ENCODE data around the gene INPP5J.
A peak's percentile ranks its signal among the peaks of the same experiment; 100 is the strongest.
"Not testable (repeated sequence)": the region's sequence is repeated elsewhere in the genome, so short reads cannot be mapped to it uniquely, and the experiment has no call there.

INPP5J gene

DNA sequence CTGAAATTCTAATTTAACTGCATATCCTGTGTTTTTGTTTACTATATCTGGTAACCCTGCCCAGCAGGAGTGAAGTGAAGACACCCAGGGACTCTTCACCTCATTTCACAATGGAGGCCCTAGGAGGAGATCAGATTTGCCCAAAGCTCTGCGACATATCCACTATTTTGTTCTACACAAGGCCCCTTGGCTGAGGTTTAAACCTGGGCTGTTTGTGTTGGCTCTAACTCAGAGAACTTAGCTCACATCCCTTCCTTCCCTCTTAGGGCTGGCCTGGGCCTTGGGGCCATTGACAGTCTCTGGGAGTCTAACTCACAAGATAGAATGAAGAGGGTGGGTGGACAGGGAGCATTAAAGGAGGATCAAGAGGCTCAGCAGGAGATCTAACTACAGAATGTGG is 25.7 kb downstream of the INPP5J start:
- DNase-seq (ENCODE audit: low read depth) = no peak

DNA sequence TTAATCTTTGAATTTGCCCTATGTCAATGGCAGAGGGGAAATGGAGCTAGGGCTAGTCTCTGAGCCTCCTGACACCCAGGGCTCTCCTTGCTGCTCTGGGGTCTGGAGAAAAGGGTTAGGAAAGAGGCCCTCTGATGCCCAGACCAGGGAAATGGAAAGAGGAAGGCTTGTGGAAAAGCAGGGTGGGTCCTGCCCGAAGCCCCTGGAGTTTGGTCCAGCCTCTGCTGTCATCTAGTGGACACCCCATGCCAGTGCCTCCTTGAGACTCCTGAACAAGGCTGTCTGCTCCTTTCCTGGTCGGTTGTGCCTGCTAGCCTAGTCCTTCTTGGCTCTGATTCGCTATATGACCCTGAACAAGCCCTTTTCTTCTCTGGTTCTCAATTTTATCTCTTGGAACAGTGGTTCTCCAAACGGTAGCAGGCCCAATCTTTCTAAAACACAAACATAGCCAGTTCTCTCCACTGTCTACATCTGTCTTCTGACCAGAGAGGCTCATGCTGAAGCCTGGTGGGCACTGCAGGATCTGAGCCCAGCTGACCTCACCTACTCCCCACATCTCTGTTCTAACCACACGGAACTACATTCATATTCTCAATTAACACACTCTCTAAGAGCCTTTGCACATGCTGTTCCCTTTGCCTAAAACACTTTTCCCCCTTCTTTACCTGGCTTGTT is 26.3 kb downstream of the INPP5J start:
- peak; percentile 68 for DNase-seq (ENCODE audit: low read depth)

DNA sequence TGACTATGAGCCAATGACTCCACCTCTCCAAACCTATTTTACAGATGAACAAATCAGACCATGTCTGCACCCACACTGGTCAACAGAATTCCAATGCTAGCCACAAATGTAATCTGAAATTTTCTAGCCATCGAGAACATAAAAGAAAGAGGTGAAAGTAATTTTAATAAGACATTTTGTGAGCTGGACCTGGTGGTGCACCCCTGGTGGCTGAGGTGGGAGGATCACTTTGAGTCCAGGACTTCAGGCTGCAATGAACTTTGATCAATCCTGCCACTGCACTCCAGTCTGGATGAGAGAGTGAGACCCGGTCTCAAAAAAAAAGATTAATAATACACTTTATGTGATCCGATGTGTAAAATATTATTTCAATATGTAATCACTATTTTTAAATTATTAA is 27.8 kb downstream of the INPP5J start:
- DNase-seq (ENCODE audit: low read depth) = no peak

DNA sequence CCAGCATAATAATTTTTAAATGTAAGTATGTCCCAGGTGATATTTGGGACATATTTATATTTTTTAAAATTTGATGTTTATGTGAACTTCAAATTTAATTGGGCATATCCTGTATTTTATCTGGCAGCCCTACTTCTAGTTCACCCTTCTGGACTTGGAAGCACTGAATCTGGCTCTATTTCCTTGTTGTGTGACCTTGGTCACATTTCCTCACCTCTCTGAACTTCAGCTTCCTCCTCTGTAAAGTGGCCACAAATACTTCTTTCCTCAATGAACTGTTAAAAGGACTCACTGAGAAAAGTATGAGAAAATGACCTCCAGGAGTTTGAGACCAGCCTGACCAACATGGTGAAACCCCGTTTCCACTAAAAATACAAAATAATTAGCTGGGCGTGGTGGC is 29.1 kb downstream of the INPP5J start:
- DNase-seq (ENCODE audit: low read depth) = no peak

DNA sequence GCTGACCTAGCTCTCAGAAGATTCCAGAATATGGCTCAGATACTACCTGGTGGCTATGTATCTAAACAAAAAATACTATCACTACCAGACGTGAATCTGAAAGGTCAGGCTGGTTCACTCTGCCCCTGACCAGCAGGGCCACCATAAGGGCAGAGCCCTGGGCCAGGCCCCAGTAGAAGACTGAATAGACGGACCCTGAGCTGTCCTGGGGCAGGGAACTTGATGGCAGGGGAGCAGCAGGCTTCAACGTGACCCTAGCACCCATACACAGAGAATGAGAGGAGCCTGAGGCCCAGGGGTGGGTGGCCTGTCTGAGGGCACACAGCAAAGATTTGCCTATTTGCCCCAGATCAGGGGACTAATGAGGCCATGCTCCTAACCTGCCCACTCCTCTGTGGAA is 30.6 kb downstream of the INPP5J start:
- DNase-seq (ENCODE audit: low read depth) = no peak

DNA sequence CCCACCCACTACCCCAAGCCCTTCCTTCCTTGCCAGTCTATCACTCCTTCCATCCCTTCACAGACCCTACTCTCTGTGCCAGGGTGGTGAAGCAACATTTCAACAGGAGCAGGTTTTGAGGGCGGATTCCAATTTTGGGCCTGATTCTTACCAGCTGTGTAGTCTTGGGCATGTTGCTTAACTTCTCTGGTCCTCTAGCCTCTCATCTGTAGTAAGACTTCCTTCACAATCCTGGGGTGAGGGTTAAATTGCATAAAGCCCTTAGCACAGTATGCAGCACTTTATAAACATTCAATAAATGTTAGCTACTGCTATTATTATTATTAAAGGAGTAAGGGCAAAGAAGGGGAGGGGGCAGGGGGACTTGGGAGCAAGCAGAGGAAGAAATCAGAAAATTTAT is 32.2 kb downstream of the INPP5J start:
- DNase-seq (ENCODE audit: low read depth) = no peak

DNA sequence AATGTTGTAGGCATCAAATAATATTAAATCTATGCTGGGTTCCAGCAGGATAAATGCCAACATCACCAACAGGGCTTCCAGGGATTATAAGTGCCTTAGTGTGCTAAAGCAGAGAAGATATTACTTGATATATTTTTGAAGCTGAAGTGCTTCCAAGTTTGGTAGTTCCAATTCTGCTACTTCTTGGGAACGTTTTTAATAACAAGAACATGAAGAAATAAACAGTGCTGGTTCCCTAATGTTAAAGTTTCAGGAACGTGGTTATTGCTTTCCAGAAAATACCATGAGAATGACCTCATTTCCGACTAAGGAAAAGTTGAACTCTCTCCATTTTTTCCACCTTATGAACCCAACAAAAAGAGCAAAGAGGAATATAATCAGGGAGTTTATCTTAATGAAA is 32.7 kb downstream of the INPP5J start:
- peak; percentile 48 for DNase-seq (ENCODE audit: low read depth)

DNA sequence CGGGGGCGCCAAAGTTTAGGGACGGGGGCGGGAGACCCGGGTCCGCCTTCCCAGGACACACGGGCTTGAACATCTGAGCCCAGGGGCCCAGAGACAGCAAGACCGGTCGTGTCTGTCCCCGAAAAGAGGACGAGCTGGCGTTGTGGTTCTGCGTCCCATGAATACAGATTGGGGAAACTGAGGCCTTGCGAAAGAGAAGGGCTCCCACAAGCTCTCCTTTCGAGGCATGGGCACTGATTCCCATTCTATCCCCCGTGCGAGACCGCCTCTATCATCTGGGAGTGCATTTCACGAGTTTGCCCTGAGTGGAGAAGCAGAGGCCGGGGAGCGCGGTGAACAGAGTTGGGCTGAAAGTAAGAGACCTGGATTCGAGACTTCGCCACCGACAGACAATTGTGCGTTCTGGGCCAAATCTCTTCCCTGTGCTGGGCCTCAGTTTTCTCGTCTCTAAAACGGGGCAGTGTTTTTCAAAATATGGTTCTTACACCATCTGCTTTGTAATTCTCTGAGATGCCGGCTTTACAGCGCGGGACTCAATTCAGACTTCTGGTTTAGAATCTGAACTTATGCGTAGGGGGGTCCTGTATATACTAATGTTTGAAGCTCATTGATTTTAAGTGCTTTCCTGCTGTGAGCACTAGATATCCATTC is 37.7 kb downstream of the INPP5J start:
- peak; percentile 25 for DNase-seq (ENCODE audit: low read depth)

DNA sequence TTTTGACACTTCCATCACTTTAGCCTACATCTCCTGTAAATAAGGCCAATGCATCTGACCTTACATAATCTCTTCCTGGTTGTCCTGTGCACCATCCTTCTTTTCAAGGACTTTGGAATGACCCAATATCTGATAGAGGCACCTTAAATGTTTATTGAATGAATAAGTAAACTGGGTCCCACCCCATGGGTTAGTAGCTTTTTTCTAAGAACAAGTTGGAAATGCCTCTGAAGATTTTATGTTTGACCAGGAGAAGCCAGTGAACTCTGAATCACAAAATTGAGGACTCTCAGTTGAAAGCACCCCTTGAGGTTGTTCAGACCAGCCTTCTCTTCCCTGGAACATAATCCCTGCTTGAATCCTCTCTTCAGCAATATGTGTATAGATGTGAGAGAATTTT is 38.6 kb downstream of the INPP5J start:
- no peak for DNase-seq (ENCODE audit: low read depth)

DNA sequence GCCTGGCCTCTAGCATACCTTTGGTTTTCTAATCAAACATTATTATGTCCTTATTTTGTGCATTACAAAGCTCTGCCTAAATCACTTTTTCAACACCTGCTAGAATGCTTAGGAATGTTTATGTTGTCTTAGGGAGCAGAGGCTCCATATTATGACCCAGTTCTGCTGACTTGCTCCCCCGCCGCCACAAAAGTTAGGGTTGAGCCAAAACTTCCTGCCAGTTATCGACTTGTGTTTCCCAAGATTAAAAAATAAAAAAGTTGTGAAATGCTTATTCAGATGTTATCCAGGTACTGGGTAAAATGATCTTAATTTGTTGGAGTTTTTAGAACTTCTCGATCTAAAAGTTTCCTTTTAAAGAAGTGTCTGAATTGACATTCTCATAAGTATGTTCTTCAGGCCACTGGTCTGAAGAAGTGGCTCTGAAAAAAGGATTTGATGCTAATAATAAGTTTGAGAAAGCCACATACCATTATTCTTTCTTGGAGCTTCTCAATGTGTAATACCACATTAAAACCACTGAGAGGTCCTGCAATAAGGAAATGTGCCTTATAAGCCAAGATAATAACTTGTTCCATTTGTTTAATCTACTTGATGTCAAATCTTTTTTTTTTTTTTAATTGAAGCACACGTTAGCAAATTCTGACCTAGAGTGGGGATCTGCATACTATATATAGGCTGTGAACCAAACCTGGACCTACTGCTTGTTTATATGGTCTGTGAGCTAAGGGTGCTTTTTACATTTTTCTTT is 39.4 kb downstream of the INPP5J start:
- peak; percentile 20 for DNase-seq (ENCODE audit: low read depth)

DNA sequence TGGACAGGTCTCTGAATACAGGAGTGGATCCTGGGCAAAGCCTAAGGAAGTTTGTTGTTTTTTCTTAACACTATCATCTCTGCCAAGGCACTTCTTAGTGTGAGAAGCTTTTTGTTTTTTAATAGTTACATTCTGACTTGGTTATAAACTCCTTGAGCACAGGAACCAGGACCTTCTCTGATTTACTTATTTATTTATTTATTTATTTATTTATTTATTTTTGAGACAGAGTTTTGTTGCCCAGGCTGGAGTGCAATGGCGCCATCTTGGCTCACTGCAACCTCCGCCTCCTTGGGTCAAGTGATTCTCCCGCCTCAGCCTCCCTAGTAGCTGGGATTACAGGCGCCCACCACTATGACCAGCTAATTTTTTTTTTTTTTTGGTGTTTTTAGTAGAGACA is 48.2 kb downstream of the INPP5J start:
- no peak for DNase-seq (ENCODE audit: low read depth)

DNA sequence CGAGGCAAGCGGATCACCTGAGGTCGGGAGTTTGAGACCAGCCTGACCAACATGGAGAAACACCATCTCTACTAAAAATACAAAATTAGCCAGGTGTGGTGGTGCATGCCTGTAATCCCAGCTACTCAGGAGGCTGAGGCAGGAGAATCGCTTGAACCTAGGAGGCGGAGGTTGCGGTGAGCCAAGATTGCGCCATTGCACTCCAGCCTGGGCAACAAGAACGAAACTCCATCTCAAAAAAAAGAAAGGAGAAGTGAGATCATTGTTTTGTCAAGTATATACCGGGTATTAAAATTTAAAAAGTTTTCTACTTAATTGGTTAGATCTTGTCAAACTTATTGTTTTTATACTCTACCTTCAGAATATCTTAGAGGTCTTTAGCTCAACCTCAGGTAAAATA is 49.0 kb downstream of the INPP5J start:
- DNase-seq (ENCODE audit: low read depth) = not testable (repeated sequence)

DNA sequence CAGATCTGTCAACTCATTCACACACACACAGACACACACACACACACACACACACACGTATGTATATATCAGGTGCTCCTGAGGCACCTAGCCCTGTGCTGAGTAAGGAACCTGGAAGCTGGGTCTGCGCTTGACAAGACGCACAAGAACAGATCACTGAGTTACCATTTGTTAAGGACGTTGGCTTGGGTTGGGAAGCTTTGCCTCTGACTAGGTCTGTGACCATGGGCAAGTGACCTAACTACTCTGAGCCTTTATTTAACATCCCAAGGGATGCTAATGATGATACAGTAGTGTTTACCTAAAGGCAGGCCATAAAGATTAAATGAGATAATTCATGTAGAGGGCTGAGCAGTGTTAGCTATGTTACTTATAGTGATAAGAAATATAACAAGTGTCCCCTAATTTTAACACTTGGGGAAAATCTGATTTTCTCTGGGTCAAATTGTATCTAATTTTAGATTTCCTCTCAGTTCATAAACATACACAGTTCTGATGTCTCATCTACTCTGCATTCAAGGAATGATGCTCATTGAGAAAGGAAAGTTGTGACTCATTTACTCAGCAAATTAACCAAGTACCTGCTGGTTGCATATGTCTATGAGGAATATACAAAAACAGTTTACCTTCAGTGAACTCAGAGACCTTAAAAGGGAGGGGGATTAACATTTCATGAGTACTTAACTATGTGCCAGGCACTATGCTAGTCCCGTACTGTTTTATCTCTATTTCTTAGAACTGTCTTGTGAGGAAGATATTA is 50.8 kb downstream of the INPP5J start:
- peak; percentile 94 for DNase-seq (ENCODE audit: low read depth)

DNA sequence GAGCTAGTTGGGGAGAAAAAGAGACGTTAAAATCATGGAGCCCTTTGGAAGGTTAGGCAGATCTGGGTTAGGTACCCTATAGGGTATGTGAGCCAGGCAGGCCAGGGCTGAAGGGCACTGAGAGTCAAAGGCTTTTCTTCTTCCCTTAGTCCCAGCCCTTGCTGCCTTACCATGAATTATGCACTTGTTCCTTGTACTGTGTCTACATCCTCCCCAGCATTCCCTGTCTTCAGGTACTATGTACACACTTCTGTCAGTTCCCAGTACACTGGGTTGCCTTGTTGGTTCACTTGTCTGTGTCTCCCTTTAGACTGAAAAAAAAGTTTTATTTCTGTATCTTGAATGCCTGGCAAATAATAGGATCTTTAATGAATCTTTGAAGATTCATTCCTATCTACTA is 54.2 kb downstream of the INPP5J start:
- DNase-seq (ENCODE audit: low read depth) = no peak

DNA sequence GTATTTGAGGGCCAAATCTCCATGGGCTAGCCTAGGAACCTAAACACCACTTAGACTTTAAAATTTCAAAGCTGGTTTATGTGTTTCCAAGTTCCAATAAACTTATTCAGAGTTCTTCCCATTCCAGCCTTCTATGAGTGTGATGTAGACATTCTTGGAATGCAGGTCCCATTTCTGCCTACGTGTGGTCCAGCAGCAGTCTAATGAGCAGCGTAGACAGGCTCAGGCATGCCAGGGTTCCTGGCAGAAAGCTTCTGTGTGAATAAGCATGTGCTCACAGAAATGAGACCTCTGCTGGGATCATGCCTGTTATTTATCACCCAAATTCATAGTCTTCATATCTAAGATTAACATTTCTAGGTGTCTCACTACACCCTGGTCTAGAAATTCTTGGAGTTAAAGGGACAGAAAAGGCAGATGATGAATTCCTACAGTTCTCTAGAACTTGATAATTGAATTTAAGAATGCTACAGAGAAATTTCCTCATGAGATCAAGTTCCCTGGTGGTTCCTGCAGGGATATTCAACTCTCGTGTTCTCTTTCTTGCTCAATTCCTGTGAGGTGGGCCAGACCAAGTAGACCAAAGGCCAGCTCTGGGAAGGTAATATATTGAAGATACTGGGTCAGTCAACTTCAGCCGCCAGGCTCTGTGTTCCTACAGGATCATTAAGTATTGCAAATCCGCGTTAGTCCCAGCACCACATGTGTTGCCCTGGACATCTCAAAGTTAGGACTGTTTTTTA is 54.8 kb downstream of the INPP5J start:
- peak; percentile 86 for DNase-seq (ENCODE audit: low read depth)

DNA sequence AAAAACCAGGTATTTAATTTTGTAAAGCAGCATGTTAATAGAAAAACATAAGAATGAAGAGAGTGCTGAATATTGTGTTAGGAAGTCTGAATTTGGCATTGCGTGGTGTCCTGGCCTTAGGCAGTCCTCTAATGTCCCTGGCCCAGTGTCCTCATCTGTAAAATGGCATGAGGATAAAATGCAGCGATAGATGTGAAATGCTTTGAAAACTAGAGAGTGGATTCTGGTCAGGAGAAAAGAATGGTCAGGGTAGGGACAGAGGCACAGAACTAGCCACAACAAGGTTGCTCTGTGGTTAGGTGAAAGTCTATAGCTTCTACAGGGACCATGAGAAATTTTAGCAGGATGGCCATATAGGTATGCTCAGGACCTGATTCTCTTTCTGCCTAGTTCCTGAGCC is 56.1 kb downstream of the INPP5J start:
- DNase-seq (ENCODE audit: low read depth) = no peak

DNA sequence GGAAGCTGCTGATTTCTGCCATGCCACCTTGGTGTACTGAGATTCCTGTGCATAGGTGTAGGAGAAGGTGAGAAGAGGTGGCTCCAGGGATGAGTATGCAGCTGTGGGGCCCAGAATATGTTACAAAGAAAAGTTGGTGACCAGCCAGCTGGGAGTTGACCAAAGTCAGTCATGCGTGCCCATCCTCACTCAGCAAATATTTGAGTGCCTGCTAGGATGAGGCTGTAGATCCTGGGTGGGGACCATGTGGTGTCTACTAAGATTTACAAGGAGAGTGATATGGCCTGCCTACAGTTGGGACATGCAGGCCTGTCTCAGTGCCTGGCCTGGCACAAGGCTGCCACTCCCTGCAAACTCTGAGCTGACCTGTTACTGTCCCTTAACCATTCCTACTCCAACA is 56.6 kb downstream of the INPP5J start:
- DNase-seq (ENCODE audit: low read depth) = no peak

DNA sequence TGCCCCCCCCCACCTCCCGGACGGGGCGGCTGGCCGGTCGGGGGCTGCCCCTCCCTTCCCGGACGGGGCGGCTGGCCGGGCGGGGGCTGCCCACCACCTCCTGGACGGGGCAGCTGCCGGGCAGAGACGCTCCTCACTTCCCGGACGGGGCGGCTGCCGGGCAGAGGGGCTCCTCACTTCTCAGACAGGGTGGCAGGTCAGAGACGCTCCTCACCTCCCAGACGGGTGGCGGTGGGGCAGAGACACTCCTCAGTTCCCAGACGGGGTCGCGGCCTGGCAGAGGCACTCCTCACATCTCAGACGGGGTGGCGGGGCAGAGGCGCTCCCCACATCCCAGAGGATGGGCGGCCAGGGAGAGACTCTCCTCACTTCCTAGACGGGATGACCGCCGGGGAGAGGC is 61.2 kb downstream of the INPP5J start:
- no peak for DNase-seq (ENCODE audit: low read depth)
